Upper lobe of right lung (tissue), 1 donor: Measurements from ENCODE around the gene SLC6A3. TPM values are rescaled to one million over a fixed set of nuclear protein-coding genes. Genes with fewer than 3 reads are reported as not detected.

Experiments used
- ATAC-seq: fragments of 200-7000 bp; cut with Tn5 transposase; one replicate; pipeline ENCODE4 v1.9.1; 2020; ENCODE audit warnings: mild to moderate bottlenecking, moderate library complexity
- DNase-seq: peaks from one replicate; pipeline ENCODE4 v3.0.0-alpha.2; 2020
- H3K27ac ChIP-seq: fragments of 200-600 bp; one replicate; pipeline ENCODE4 v1.8.0; 2022
- H3K27me3 ChIP-seq: fragments of 200-600 bp; one replicate; pipeline ENCODE4 v1.8.0; 2022; ENCODE audit warnings: mild to moderate bottlenecking
- H3K36me3 ChIP-seq: fragments of 200-600 bp; one replicate; pipeline ENCODE4 v1.8.0; 2022
- H3K4me1 ChIP-seq: fragments of 200-600 bp; one replicate; pipeline ENCODE4 v1.8.0; 2022
- H3K4me3 ChIP-seq: fragments of 200-600 bp; one replicate; pipeline ENCODE4 v1.8.0; 2022; ENCODE audit warnings: mild to moderate bottlenecking
- H3K9me3 ChIP-seq: fragments of 200-600 bp; one replicate; pipeline ENCODE4 v1.8.0; 2022
- CTCF ChIP-seq: fragments of 200-600 bp; IDR thresholded peaks from one replicate; pipeline ENCODE4 v1.8.0; 2022; ENCODE audit warnings: antibody characterized with exemption
- intact Hi-C: fragments of 100-400 bp; cut with DNase I; formaldehyde crosslinking; loops from one replicate; pipeline ENCODE4 v1.11.0; 2022
- total RNA-seq: library from RNA; stranded (reverse); fragmentation: NEBNext Ultra II Directional; extraction: Animal tissue kit (Norgen Biotek cat#: 25700); gene quantifications from one replicate; pipeline ENCODE4 v1.2.1, GENCODE V29; 2021
- donor health status: DM: no; HTN: yes; CAD: no; lungs with severe emphysema.

SLC6A3 gene
- total RNA-seq, 1 donor from 2014 or later = 0.52 TPM

- H3K36me3 ChIP-seq = no peaks in the 10 kb centered on the region
- peak overlapping the region; percentile 92 for H3K27ac ChIP-seq
- TF ChIP-seq CTCF = no peak
- ATAC-seq (peak; percentile 96), DNase-seq (peak; percentile 97)
- no peaks in the 10 kb centered on the region for H3K27me3 ChIP-seq
- peak overlapping the region; percentile 70 for H3K4me3 ChIP-seq
- H3K4me1 ChIP-seq = peaks cover 14% of the 10 kb centered on the region
- no peaks in the 10 kb centered on the region for H3K9me3 ChIP-seq
- intact Hi-C loops = no loop called here
Observed at GRCh38 chr5:1385395-1386273, 59.6 kb downstream of the SLC6A3 start.

GRCh38 chr5:1384521-1384920, 60.7 kb downstream of the SLC6A3 start:
- Histone ChIP-seq H3K27ac (no peak overlapping the region), H3K4me1 (peaks cover 14% of the 10 kb centered on the region), H3K27me3 (no peaks in the 10 kb centered on the region), H3K9me3 (no peaks in the 10 kb centered on the region), H3K4me3 (no peak overlapping the region), H3K36me3 (no peaks in the 10 kb centered on the region)
- no peak for TF ChIP-seq CTCF
- intact Hi-C loops = no loop called here
- DNase-seq (no peak), ATAC-seq (no peak)

- H3K9me3 ChIP-seq = no peaks in the 10 kb centered on the region
- H3K4me3 ChIP-seq = no peak overlapping the region
- ATAC-seq = no peak
- H3K27ac ChIP-seq = no peak overlapping the region
- DNase-seq = no peak
- H3K4me1 ChIP-seq = peaks cover 14% of the 10 kb centered on the region
- intact Hi-C loops = no loop called here
- H3K27me3 ChIP-seq = no peaks in the 10 kb centered on the region
- H3K36me3 ChIP-seq = no peaks in the 10 kb centered on the region
- no peak for TF ChIP-seq CTCF
Observed at GRCh38 chr5:1383886-1384401, 61.3 kb downstream of the SLC6A3 start.

GRCh38 chr5:1383344-1383743, 61.9 kb downstream of the SLC6A3 start:
- Histone ChIP-seq H3K36me3 (no peaks in the 10 kb centered on the region), H3K4me1 (peaks cover 14% of the 10 kb centered on the region), H3K27me3 (no peaks in the 10 kb centered on the region), H3K27ac (no peak overlapping the region), H3K9me3 (no peaks in the 10 kb centered on the region), H3K4me3 (no peak overlapping the region)
- ATAC-seq (no peak), DNase-seq (no peak)
- TF ChIP-seq CTCF = no peak
- intact Hi-C loops = no loop called here

- peaks cover 14% of the 10 kb centered on the region for H3K4me1 ChIP-seq
- no peak overlapping the region for H3K4me3 ChIP-seq
- H3K36me3 ChIP-seq = no peaks in the 10 kb centered on the region
- no peak for ATAC-seq
- H3K27me3 ChIP-seq = no peaks in the 10 kb centered on the region
- DNase-seq = no peak
- intact Hi-C loops = no loop called here
- no peak overlapping the region for H3K27ac ChIP-seq
- no peaks in the 10 kb centered on the region for H3K9me3 ChIP-seq
- no peak for TF ChIP-seq CTCF
Observed at GRCh38 chr5:1382248-1382700, 63.0 kb downstream of the SLC6A3 start.
